ENCODE results near the gene TMEM163.

Gene TMEM163

DNA sequence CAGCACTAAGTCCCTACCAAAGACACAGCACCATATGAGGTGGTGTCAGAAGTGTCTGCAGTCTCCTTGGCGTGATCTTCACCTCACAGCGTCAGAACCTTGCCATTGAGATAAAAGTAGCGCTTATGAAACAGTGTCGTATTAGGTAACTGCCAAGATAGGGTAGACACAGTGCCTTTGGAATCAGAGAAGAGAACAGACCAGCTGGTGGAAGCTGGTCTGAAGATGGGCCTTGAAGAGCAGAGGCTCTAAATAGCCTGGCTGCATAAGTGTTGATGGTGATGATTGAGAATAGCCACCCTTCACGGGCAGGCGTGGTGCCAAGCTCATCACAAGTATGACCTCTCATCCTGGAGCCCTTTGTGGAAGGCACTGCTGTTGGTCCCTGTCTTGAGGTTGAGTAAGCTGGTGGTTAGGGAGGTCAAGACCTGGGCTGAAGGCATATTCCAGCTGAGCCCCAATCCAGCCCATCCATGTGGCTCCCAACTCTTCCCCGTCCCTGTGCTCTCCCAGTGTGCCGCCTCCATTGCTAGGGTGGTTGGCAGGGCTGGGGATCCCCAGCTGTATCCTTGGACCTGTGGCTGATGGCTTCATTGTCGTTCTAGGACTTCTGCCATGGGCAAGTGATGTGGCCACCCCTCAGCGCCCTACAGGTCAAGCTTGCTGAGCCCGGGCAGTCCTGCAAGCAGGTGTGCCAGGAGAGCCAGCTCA, 277.5 kb downstream of the TMEM163 start (continued):
- TF ChIP-seq ZNF621 (tag by site-specific recombination; IDR thresholded peaks at IDR 0.05) = no peak

DNA sequence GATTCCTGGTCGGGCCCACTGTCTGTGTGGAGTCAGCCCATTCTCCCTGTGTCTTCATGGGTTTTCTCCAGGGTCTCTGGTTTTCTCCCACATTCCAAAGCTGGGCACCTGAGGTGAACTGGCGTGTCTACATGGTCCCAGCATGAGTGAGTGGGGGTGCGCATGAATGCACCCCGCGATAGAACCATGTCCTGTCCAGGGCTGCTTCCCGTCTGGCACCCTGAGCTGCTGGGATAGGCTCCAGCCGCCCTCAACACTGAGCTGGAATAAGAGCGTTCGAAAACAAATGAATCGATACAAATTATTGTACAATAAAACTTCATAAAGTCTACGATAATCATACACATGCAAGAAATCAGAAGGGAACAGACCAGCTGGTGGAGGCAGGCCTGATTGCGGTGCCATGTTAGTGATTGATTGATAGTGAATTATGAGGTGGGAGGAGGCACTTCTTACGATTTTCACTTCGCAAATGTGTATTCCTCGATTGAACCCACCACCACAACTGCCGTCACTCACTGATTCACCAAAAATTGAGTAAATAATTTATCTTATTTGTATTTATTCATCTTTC, 278.4 kb downstream of the TMEM163 start:
- ChIA-PET POLR2A (no interaction called here), CTCF (interaction anchor here (1.2 to 2.8 kb wide), 2 partner anchors 11 to 195 kb away, joined by 4 to 19 read pairs; no protein-coding TSS in a partner anchor)
- H3K4me3 ChIP-seq (ENCODE audit: low read depth, low read length) = no peak overlapping the region
- no peaks in the 10 kb centered on the region for H3K4me1 ChIP-seq (ENCODE audit: control insufficient read depth, insufficient read depth, low read length)
- H3K36me3 ChIP-seq (ENCODE audit: control insufficient read depth in 2 of 2, insufficient read depth in 1 of 2, low read length in 2 of 2) = peaks cover 0 to 26% of the 10 kb centered on the region in 2 experiments; a peak in 2 of 3 replicates
- no peaks in the 10 kb centered on the region for H3K9me3 ChIP-seq (ENCODE audit: control insufficient read depth, insufficient read depth, low read depth, low read length)
- no peak overlapping the region for H3K27ac ChIP-seq (ENCODE audit: extremely low read depth, low read depth, low read length)
- TF ChIP-seq ZNF416 (tag by site-specific recombination; IDR thresholded peaks at IDR 0.05) (no peak), KLF16 (tag by site-specific recombination; IDR thresholded peaks at IDR 0.05) (no peak), ZBTB17 (tag by site-specific recombination; IDR thresholded peaks at IDR 0.05) (no peak), ZNF155 (tag by site-specific recombination; IDR thresholded peaks at IDR 0.05) (no peak), ZNF558 (tag by site-specific recombination; IDR thresholded peaks at IDR 0.05) (no peak), ZNF600 (tag by site-specific recombination; IDR thresholded peaks at IDR 0.05) (no peak), ZNF585B (tag by site-specific recombination; IDR thresholded peaks at IDR 0.05) (no peak), KLF10 (tag by site-specific recombination; IDR thresholded peaks at IDR 0.05) (no peak), ZNF404 (tag by site-specific recombination; IDR thresholded peaks at IDR 0.05) (no peak), ZNF394 (tag by site-specific recombination; IDR thresholded peaks at IDR 0.05; ENCODE audit: borderline replicate concordance) (no peak), ZNF776 (tag by site-specific recombination; IDR thresholded peaks at IDR 0.05; ENCODE audit: borderline replicate concordance) (no peak), HOXD13 (CRISPR knock-in tag; IDR thresholded peaks at IDR 0.05; ENCODE audit: borderline replicate concordance) (no peak)
- TF ChIP-seq, protein P1, sequence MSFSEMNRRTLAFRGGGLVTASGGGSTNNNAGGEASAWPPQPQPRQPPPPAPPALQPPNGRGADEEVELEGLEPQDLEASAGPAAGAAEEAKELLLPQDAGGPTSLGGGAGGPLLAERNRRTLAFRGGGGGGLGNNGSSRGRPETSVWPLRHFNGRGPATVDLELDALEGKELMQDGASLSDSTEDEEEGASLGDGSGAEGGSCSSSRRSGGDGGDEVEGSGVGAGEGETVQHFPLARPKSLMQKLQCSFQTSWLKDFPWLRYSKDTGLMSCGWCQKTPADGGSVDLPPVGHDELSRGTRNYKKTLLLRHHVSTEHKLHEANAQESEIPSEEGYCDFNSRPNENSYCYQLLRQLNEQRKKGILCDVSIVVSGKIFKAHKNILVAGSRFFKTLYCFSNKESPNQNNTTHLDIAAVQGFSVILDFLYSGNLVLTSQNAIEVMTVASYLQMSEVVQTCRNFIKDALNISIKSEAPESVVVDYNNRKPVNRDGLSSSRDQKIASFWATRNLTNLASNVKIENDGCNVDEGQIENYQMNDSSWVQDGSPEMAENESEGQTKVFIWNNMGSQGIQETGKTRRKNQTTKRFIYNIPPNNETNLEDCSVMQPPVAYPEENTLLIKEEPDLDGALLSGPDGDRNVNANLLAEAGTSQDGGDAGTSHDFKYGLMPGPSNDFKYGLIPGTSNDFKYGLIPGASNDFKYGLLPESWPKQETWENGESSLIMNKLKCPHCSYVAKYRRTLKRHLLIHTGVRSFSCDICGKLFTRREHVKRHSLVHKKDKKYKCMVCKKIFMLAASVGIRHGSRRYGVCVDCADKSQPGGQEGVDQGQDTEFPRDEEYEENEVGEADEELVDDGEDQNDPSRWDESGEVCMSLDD (tag by site-specific recombination; IDR thresholded peaks at IDR 0.05) = no peak
- TF ChIP-seq, protein P2, sequence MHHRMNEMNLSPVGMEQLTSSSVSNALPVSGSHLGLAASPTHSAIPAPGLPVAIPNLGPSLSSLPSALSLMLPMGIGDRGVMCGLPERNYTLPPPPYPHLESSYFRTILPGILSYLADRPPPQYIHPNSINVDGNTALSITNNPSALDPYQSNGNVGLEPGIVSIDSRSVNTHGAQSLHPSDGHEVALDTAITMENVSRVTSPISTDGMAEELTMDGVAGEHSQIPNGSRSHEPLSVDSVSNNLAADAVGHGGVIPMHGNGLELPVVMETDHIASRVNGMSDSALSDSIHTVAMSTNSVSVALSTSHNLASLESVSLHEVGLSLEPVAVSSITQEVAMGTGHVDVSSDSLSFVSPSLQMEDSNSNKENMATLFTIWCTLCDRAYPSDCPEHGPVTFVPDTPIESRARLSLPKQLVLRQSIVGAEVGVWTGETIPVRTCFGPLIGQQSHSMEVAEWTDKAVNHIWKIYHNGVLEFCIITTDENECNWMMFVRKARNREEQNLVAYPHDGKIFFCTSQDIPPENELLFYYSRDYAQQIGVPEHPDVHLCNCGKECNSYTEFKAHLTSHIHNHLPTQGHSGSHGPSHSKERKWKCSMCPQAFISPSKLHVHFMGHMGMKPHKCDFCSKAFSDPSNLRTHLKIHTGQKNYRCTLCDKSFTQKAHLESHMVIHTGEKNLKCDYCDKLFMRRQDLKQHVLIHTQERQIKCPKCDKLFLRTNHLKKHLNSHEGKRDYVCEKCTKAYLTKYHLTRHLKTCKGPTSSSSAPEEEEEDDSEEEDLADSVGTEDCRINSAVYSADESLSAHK (tag by site-specific recombination; IDR thresholded peaks at IDR 0.05) = no peak
- TF ChIP-seq, protein P3, sequence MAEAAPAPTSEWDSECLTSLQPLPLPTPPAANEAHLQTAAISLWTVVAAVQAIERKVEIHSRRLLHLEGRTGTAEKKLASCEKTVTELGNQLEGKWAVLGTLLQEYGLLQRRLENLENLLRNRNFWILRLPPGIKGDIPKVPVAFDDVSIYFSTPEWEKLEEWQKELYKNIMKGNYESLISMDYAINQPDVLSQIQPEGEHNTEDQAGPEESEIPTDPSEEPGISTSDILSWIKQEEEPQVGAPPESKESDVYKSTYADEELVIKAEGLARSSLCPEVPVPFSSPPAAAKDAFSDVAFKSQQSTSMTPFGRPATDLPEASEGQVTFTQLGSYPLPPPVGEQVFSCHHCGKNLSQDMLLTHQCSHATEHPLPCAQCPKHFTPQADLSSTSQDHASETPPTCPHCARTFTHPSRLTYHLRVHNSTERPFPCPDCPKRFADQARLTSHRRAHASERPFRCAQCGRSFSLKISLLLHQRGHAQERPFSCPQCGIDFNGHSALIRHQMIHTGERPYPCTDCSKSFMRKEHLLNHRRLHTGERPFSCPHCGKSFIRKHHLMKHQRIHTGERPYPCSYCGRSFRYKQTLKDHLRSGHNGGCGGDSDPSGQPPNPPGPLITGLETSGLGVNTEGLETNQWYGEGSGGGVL (tag by site-specific recombination; IDR thresholded peaks at IDR 0.05) = no peak
- TF ChIP-seq, protein P4, sequence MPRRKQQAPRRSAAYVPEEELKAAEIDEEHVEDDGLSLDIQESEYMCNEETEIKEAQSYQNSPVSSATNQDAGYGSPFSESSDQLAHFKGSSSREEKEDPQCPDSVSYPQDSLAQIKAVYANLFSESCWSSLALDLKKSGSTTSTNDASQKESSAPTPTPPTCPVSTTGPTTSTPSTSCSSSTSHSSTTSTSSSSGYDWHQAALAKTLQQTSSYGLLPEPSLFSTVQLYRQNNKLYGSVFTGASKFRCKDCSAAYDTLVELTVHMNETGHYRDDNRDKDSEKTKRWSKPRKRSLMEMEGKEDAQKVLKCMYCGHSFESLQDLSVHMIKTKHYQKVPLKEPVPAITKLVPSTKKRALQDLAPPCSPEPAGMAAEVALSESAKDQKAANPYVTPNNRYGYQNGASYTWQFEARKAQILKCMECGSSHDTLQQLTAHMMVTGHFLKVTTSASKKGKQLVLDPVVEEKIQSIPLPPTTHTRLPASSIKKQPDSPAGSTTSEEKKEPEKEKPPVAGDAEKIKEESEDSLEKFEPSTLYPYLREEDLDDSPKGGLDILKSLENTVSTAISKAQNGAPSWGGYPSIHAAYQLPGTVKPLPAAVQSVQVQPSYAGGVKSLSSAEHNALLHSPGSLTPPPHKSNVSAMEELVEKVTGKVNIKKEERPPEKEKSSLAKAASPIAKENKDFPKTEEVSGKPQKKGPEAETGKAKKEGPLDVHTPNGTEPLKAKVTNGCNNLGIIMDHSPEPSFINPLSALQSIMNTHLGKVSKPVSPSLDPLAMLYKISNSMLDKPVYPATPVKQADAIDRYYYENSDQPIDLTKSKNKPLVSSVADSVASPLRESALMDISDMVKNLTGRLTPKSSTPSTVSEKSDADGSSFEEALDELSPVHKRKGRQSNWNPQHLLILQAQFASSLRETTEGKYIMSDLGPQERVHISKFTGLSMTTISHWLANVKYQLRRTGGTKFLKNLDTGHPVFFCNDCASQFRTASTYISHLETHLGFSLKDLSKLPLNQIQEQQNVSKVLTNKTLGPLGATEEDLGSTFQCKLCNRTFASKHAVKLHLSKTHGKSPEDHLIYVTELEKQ (tag by site-specific recombination; IDR thresholded peaks at IDR 0.05; ENCODE audit: borderline replicate concordance) = no peak
